ENCODE results near the gene DAAM2.

GRCh38 chr6:39752835-39753724, 39.1 kb upstream of the DAAM2 start:
- no peak for TF ChIP-seq EZH2 (IDR thresholded peaks at IDR 0.05; ENCODE audit: insufficient read depth, poor library complexity, severe bottlenecking)
- no peak for TF ChIP-seq EZH2phosphoT487 (IDR thresholded peaks at IDR 0.05; ENCODE audit: insufficient read depth, low read depth)

All from GM23248 (cell line).